Activated naive CD4-positive, alpha-beta T cell treated with anti-CD3 and anti-CD28 coated beads, Interleukin-2, amount 50 U/mL, for 16 hours (primary cell): ENCODE measurements around the gene LCP2.

Experiments
- DNase-seq: peaks from one replicate; pipeline ENCODE4 v3.0.0-alpha.2; 2020

The LCP2 gene

DNA sequence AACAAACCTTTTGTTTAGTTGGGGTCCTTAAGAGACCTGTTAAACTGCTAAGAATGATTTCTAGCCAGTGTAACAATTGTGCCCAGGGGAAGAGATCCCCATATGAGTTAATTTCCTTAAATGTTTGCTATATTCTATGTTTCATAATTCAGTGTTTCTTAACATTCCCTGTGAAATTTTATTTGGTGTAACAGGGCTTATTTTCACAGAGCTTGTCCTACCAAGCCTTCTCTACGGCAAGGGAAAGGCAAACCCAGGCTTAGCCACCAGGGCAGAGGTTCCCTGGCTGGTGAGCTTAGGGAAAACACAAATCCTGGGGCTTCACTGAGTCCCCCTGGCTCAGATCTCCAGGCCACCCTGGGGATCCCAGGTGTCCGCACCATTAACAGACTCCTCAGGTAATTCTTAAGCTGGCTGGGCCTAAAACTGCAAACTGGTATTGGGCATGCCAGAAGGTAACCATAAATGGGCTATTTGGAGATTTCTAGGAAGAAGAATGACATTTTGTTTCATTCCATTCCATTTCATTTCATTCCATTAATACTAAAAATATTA, 17.0 kb upstream of the LCP2 start:
- no peak for DNase-seq

DNA sequence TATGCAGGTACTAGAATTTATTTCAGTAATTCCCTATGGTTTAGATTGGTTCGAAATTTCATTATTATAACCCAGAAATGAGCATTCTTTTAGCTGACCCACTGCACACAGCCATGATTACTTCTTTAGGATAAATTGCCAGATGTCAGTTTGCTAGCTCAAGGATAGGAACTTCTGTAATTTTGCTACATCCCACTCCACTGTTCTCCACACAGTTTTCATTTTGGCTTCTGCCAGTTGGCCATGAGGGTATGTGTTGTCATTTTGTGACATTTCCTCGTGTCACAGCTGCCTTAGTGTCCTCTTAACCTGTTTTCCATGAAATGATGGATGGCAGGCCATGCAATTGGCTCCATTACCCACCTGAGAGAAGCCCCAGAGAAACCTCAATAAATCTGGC, 16.2 kb upstream of the LCP2 start:
- no peak for DNase-seq

DNA sequence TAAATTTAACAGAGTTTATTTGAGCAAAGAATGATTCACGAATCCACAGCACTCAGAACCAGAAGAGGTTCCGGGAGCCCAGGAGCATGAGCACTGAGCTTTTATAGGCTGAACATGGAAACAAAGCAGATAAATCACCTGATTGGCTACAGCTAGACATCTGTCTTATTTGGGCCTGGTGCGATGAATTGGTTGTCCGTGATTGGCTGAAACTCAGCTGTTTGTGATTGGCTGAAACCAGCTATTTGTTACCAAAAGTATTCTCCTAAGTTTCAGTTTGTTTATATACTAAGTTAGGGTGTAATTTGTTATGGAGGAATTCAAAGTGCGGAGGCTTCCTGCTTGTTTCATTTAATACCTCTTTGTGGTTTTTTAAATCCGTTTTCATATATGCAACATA, 15.8 kb upstream of the LCP2 start:
- peak; percentile 48 for DNase-seq

DNA sequence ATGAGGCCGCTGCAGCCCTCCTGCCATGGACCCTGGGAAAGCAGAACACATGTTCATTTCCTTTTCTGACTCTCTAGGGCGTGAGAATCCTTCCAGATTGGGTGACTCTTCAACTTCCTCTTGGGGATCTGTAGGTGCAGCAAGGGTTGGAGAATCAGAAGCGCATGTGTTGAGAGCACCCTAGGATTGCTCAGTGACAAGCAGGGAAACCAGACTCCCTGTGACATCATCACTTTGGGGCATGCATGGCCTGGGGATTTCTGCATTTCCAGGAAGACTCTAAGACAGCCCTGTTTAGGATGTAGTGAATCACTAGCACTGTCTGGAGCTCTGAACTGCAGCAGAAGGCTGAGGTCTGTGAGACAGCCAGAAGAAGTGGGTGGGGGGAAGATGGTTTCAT, 15.1 kb upstream of the LCP2 start:
- DNase-seq: peak; percentile 65

DNA sequence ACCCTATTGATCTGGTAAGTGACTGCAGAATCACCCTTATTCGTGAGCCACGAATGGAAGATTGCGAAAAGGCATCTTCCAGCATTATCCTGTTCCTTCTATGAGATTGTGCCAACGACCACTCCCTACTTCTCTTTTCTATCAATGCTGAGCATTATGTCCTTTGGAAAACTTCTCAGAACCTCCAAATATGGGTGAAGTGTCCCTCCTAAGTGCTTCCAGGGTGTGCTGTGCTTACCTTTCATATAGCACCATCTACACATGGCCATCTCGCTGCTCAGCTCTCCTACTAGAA, 14.7 kb upstream of the LCP2 start:
- no peak for DNase-seq

DNA sequence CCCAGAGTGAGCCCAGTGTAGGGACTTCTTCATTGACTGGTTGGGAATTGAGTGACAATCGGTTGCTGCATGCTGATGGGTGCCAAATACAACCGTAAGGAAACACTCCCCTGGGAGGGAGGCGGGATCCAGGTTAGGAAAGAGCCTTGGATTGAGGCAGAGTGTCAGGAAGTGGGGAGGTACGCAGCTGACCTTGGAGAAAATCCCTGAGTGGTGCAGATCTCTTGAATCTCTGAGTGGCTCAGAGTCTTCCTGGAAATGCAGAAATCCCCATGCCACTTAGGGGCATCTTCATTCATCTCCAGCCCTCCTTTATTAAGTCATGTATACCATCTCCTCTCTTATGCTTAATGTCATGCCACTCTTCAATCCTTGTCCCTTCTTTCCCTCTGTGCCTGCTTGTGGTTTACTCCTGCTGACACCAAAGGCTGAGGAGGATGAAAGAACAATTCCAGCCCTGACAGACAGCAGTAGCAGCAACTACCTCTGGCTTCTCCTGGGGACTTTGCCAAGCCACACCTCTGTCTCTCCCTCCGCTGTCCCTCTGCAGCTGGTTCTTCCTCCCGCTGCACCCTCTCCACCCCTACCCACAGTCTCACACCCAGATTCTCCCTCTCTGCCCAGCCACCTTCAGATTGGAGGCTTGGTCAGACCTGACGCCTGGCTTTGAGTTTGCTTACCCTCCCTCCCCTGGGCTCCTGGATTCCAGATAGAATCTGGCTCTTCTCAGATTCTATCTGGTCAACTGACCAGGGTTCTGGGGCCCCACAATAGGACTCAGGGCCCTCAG, 14.1 kb upstream of the LCP2 start:
- no peak for DNase-seq

DNA sequence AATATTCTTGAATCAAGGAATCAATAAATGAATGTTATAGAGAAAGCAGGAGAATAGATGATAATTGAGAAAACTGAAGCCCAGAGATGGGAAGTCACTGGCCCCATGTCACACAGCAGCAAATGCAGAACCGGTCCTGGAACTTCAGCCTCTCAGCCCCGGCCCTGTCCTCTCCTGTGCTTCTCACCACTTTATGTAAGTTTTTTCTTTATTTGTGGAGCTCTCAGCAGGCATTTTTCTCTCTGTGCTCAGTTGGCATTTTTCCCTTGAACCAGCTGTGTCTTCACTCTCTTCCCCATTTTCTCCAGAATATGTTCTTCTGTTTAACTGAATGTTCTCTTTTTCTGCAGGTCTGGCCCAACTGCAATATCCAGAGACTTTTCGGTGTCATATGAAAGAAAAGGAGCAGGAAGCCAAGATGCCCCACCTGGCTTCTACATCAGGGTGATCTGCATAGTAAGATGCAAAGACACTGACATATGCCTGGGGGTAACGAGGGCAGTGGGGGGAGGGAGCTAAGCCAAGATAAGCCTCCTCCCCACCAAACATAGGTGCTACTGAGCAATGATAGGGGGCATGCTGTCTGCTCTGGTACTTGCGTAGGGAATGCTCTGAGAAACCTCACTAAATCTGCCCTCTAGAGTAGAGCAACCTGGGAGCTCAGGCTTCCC, 12.8 kb upstream of the LCP2 start:
- DNase-seq: no peak

DNA sequence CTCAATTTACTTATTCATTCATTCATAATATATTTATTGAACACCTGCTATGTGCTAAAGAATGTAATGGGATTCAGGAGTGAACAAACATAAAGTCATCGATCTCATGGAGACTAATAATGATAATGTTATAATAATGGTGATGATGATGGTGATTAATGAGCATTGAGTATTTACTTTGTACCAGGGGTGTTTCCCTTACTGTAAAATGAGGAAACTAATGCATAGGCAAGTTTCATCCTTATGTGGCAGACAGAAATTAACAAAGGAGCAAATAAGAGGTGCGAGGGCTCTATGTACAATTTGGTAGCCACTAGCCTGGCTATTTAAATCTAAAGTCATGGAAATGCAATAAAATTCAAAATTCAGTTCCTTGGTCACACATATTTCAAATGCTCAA, 11.1 kb upstream of the LCP2 start:
- DNase-seq: no peak

DNA sequence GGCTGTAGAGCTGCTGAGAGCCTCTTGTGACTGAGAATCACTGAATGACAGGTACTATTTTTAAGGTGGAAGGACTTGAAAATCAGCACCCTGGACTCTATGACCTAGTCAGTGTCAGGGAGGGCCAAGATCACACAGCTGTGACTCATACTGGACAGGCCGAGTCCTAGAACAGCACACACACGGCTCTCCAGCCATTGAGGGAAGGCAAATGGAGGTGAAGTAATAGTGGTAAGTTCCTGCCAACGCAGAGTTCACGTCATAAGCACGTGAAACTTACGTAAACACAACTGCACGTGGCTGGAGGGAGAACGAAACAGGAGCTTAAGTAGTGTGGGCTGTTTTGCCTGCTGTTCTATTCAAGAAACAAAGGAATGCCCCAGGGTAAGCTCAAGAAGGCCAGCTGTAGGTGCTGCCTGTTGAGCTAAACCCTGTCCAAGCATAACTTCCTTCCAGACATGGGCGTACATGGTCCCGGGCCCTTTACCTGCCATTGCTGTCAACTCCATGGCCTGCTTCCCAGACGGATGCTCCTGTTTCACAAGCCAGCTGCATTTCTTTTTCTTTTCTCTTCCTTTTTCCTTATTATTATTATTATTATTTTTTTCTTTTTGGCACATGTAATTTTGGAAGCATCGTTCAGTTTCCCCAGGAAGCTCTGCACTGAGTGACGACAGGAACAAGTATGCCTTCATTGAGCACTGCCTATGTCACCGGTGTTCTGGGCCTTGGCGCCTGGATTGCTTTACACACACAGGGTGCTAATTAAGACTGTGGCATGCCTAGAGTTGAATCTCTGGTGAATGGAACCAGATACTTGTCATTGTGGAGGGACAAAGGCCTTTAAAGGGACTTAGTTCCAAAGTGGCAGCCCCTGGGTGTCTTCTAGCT, 10.2 kb upstream of the LCP2 start:
- no peak for DNase-seq

DNA sequence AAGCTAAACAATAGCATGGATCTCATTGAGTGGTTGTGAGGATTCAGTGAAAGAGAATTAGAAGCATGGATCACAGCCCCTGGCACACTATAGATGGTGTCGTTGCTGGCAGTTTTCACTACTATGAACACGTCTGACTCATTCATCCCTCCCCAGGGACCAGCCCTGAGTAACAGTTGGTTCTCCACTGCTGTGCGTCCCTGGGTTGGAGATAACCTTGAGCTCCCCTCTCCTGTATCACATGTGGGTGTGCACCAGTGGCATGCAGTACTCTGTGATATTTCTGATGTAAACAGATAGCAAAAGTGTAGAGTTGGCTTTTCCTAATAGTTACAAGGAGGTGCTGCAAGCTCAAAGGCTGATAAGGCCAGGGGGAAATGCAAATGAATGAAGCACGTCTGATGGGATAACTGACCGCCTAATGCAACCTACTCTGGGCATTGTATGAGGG, 8.8 kb upstream of the LCP2 start:
- no peak for DNase-seq

DNA sequence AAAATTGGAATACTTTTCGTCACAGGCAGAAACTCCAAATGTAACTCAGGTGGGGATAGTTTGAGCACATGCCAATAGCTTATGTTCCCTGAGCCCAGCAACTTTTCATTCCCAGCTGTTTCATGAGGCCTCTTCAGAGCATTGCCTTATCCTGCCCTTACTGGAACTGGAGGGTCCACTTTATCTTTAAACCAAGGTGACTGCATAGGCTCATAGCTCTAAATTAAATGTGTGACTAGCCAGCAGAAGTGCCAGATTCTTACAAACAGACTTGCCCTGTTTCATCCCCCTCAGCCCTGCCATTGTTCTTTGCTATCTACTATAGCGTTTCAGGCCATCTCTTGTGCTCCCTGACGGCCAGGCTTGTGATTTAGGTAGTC, 8.1 kb upstream of the LCP2 start:
- no peak for DNase-seq

DNA sequence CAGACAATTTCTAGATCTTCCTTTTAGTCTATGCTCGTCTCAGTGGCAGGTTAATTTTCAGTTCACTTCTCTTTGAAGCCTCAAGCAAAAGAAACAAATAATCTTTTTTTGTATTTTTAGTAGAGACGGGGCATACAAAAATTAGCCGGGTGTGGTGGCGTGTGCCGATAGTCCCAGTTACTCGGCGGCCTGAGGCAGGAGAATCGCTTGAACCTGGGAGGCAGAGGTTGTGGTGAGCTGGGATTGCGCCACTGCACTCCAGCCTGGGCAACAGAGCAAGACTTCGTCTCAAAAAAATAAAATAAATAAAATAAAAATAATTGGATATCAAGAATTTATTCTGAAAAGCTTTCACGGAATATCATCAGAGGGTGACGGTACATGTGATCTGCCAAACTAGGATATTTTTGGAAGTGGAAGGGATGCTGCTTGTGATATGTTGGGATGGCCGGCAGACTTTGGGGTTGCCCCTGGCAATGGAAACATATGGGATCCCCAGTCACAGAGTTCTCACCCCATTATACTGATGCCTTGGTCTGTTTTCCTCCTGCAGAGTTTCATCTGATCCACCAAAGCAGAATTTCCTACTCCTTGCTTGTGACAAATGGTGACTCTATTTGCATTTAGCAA, 7.6 kb upstream of the LCP2 start:
- no peak for DNase-seq

DNA sequence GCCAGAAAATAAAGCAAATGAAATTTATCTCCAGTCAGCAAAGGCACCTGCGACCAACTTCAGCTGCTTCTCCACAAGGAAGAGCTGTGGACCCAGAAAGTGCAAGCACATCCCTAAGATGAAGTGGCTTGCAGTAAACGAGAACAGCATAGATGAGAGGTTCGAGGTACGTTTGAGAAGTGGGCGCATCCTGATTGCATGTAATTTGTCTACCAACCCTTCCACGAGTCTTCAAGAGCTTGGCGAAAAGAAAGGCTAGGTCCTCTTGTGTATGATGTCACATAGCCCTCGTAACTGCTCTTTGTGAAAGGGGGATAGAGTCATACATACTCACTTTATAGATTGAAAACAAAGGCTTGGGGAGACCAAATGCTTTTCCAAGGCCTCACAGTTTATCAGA, 6.0 kb upstream of the LCP2 start:
- no peak for DNase-seq

DNA sequence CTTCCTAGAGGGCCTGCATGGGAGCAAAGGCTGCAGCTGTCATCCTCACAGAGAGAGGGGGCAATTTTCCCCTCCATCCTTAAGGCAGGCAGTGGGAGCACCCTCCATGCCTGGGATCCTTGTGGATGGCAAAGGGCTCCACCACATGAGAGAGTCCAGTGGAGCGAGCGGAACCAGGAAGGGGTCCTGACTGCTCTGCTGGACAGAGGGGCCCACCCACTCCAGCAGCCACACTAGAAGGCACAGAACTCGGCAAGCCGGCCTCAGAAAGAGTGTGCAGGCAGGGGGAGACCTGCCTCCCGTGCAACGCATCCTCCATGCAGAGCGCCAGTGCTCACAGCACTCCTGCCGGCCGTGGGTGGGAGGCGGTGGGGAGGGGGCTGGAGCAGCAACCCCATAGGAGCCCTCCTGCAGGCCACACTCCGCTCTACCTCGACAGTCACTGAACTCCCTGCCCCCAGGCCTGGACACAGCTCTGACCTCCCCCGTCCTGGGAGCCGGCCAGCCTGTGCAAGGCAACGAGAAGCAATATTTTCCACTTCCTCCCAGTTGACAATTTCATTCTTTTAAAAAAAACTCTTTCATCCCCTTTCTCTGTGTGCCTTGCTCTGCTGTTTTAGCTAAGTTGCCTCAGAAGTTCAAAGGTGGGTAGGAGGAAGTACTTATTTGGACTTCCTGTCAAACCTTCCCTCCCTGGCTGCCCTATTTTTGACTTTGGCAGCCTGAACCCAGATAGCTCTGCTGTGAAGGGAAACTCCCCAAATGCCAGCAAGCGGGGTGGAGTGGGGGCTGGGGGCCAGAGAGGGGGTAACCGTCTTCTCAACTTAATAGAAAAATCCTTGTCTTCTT, 5.3 kb upstream of the LCP2 start:
- peak; percentile 62 for DNase-seq

DNA sequence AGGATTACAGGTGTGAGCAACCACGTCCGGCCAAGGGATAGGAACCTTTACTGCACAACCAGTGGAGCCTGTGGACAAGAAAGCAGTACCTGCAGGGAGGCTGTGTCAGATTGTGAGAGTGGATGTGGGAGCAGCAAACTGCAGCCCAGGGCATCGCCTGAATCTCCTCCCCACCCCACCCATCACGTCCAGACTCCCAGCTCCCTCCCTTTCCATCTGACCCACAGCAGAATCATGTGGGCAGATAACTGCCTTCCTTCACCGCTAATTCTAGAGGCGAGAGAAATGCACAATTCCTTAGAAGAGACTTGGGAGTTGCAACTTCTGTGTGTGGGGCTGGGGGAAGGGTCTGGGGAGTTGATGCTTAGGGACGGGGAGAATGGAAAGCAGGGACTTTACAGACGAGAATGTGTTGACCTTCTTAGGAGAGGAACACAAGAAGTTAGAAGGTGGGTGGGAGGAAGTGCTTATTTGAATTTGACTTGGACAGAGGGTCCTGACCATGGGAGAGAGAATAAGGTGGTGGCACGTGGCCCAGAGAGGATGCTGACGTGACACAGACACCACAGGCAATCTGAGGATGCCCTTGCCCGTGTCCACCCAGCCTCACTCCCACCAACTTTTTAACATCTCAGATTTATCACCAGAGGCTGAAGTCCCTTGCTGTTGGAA, 4.5 kb upstream of the LCP2 start:
- no peak for DNase-seq

DNA sequence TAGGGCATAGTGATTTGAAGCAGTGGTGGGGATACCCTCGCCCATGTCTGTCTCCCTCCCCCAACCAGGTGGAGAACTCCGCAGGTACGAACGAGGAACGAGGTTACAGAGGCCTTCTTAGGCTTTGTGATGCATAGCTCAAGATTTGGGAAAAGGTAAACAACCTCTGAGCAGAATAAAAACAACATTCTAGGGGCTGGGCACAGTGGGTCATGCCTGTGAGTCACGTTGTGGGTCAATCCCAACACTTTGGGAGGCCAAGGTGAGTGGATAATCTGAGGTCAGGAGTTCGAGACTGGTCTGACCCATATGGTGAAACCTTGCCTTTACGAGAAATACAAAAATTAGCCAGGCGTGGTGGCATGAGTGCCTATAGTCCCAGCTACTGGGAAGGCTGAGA, 3.6 kb upstream of the LCP2 start:
- DNase-seq: no peak

DNA sequence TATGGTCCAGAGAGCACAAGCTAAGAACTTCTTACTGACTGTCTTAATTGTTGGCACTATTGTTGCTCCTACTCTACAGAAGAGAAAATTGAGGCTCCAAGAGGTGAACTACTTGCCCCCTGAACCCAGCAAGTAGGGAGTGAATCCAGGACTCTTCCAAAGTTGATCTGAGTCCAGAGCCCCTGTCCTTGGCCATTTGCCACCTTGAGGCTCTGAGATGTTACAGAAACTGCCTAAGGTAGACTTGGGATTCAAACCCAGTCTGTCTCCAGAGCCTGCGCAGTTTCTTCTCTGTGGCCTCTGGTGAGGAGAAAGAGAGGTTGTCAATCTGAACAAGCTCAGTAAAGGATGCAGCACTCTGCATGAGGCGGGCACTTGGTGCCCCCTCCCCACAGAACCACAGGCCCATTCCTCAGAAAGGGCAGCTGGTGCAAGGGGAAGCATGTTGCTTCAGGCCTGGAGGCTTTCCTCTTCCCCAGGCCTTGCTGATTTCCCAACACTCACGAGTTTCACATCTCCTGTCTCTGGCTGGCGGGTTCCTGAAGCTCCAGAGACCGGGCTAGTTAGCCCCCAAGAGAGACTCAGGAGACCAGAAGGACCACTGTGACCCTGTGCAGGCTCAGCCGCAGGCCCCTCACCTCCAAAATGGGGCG, 2.9 kb upstream of the LCP2 start:
- DNase-seq: no peak

DNA sequence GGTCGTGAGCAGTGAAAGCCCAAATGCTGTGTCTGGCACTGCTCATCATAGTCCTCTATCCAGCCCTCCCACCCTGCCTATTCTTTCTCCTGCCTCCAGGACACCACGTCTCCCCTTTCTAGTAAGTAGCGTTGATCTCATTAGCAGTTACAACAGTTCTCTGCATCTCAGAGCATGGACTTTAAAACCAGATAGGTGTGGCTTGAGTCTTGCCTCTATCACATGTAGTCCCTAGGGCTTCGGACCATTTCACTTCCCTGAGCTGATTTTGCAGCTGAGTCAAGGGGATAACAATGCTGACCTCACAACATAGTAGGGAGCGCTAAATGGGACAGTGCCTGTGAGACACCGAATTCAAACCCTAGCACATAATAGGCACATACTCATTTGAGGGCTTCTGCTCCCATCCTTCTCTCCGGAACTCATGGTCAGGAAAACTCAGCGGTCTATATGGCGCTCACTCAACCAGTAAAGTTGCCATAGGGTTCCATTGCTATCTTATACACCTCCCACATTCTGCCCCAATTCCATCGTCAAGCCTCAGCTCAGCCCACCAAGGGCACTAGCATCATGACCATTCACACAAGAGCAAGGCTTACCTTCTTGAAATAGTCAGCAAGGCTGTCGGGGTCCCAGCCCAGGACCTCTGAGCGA, 515 bp downstream of the LCP2 start:
- no peak for DNase-seq

DNA sequence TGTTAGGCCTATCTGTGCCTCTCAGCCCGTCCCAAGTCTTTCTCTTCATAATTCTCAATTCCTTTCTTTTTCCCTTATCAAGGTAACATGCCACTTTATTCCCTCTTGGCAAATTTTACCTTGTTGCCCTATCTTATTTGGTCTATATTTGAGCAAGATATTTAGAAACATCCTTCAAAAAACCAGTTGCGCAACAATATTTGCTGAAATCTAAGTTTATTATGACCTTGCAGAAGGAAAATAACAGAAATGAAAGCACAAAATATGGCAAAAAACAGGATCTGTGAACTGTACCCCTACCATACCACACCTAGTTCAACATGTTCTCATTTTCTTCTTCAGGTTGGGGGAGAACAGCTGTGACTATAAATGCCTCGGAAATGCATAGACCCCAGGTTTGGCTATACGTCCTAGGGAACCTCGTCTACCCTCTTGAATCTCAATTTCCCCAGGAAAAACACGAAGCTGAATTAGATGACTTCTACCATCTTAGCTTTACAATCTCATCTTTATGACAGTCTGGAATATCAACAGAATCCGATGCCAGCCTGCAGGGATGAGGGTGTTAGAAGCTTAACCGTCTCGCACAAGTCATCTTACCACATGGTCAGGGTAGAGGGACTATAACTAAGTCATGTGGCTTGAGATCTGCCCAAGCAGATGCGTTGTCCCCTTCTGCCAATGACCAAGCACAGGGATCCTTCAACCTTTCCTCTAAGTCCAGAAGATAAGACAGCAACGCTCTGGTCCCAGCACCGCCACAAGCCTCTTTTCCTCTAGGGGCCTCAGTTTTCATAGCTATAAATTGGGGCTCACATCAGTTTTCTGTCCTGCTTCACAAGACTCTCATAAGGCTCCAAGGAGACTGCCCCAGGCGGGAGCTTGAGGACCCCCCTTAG, 1.3 kb downstream of the LCP2 start:
- no peak for DNase-seq
